Measurements from ENCODE around the gene NCK1. TPM values are rescaled to one million over a fixed set of nuclear protein-coding genes. Genes with fewer than 3 reads are reported as not detected.

Gene NCK1
- total and polyA plus RNA-seq, 10 of the 15 experiments (the other 5 are each of a cell fraction or from before 2014, with no cell fraction given) = 15.6 to 33.4 (median 25.0) TPM

GRCh38 chr3:136990826-136991225 lies 128.8 kb downstream of the NCK1 start:
- H2AFZ ChIP-seq (ENCODE audit: control insufficient read depth, low read depth, low read length) = no peak overlapping the region
- H3K4me3 ChIP-seq = no peak overlapping the region
- H3K9me3 ChIP-seq (replicated peaks; ENCODE audit: control insufficient read depth, insufficient read depth, low read length) = no peaks in the 10 kb centered on the region
- SMC1A ChIA-PET (ENCODE audit: uncharacterized antibody, unreplicated experiment) = interaction anchor here (0.9 kb wide), 1 partner anchor 34 kb away, joined by 3 read pairs; no protein-coding TSS in a partner anchor
- RAD21 ChIA-PET (ENCODE audit: unreplicated experiment) = no interaction called here
- POLR2A ChIA-PET = no interaction called here
- H3K4me1 ChIP-seq (ENCODE audit: control insufficient read depth, insufficient read depth, low read length) = no peaks in the 10 kb centered on the region
- CTCF ChIA-PET = interaction anchor here (0.7 kb wide), 1 partner anchor 23 kb away, joined by 4 read pairs; no protein-coding TSS in a partner anchor
- no peaks in the 10 kb centered on the region for H3K27me3 ChIP-seq (replicated peaks in 1 of 2; ENCODE audit: control insufficient read depth in 2 of 2, insufficient read depth in 2 of 2, low read length in 1 of 2)
- H4K20me1 ChIP-seq (ENCODE audit: control insufficient read depth, insufficient read depth) = no peaks in the 10 kb centered on the region
- H3K9ac ChIP-seq (ENCODE audit: control insufficient read depth, insufficient read depth, low read length) = no peak overlapping the region
- no peak for TF ChIP-seq ATF3 (IDR thresholded peaks at IDR 0.05; ENCODE audit: borderline replicate concordance, extremely low read depth, low read depth, low read length)
- no peak for TF ChIP-seq ASH2L (IDR thresholded peaks at IDR 0.05; ENCODE audit: borderline replicate concordance, low read depth)
- TF ChIP-seq PAX5 (IDR thresholded peaks at IDR 0.05; ENCODE audit: borderline replicate concordance, low read depth, low read length) = no peak
- no peak for TF ChIP-seq PAX8 (IDR thresholded peaks at IDR 0.05)
- TF ChIP-seq E2F4 (IDR thresholded peaks at IDR 0.05; ENCODE audit: low read depth, low read length) = no peak
- no peak for TF ChIP-seq RAD21 (IDR thresholded peaks at IDR 0.05; ENCODE audit: insufficient read depth, low read depth, low read length)
- DNase-seq (ENCODE audit: low read depth, low spot score) = no peak
- intact Hi-C loops (cut with micrococcal nuclease; ENCODE audit: unreplicated experiment) (no loop called here), in situ Hi-C loops (cut with MboI) (no loop called here)
- H3K36me3 ChIP-seq (ENCODE audit: control insufficient read depth in 2 of 2, insufficient read depth in 2 of 2, low read length in 1 of 2) = no peaks in the 10 kb centered on the region
- H3K27ac ChIP-seq (ENCODE audit: control insufficient read depth, insufficient read depth) = no peak overlapping the region
- ATAC-seq = no peak
- H3K4me2 ChIP-seq (ENCODE audit: control insufficient read depth, insufficient read depth) = no peak overlapping the region
- no peaks in the 10 kb centered on the region for H3K79me2 ChIP-seq (ENCODE audit: control insufficient read depth, insufficient read depth, low read length)
- no peak for FAIRE-seq
- no TSS peak for BruUV-seq (replicated peaks)
- 61% methylated on average over 4 of the region's 4 CpGs for WGBS (ENCODE audit: insufficient coverage, insufficient replicate concordance, low lambda C conversion rate, missing lambda C conversion rate)

GRCh38 chr3:136992115-136992514 lies 130.1 kb downstream of the NCK1 start:
- ChIA-PET CTCF (no interaction called here), RAD21 (ENCODE audit: unreplicated experiment) (no interaction called here), SMC1A (ENCODE audit: uncharacterized antibody, unreplicated experiment) (no interaction called here), POLR2A (no interaction called here)
- Histone ChIP-seq H3K4me3 (no peak overlapping the region), H4K20me1 (ENCODE audit: control insufficient read depth, insufficient read depth) (no peaks in the 10 kb centered on the region), H3K4me2 (ENCODE audit: control insufficient read depth, insufficient read depth) (no peak overlapping the region), H3K9me3 (replicated peaks; ENCODE audit: control insufficient read depth, insufficient read depth, low read length) (no peaks in the 10 kb centered on the region), H2AFZ (ENCODE audit: control insufficient read depth, low read depth, low read length) (no peak overlapping the region), H3K36me3 (ENCODE audit: control insufficient read depth in 2 of 2, insufficient read depth in 2 of 2, low read length in 1 of 2) (no peaks in the 10 kb centered on the region), H3K9ac (ENCODE audit: control insufficient read depth, insufficient read depth, low read length) (no peak overlapping the region), H3K27me3 (replicated peaks in 1 of 2; ENCODE audit: control insufficient read depth in 2 of 2, insufficient read depth in 2 of 2, low read length in 1 of 2) (no peaks in the 10 kb centered on the region), H3K79me2 (ENCODE audit: control insufficient read depth, insufficient read depth, low read length) (no peaks in the 10 kb centered on the region), H3K27ac (ENCODE audit: control insufficient read depth, insufficient read depth) (no peak overlapping the region), H3K4me1 (ENCODE audit: control insufficient read depth, insufficient read depth, low read length) (no peaks in the 10 kb centered on the region)
- no peak for TF ChIP-seq KLF5 (IDR thresholded peaks at IDR 0.05; ENCODE audit: partially characterized antibody)
- no peak for TF ChIP-seq EP300 (IDR thresholded peaks at IDR 0.05; ENCODE audit: borderline replicate concordance in 1 of 2, control insufficient read depth in 1 of 2, low read depth in 2 of 2, low read length in 2 of 2)
- no peak for TF ChIP-seq HCFC1 (IDR thresholded peaks at IDR 0.05; ENCODE audit: low read length)
- TF ChIP-seq HDAC2 (IDR thresholded peaks at IDR 0.05) = no peak
- BruUV-seq (replicated peaks) = no TSS peak
- FAIRE-seq = no peak
- no peak for ATAC-seq
- intact Hi-C loops (cut with micrococcal nuclease; ENCODE audit: unreplicated experiment) (no loop called here), in situ Hi-C loops (cut with MboI) (no loop called here)
- no peak for DNase-seq (ENCODE audit: low read depth, low spot score)
- 75% methylated on average over 2 of the region's 2 CpGs for WGBS (ENCODE audit: insufficient coverage, insufficient replicate concordance, low lambda C conversion rate, missing lambda C conversion rate)

Data from GM12878 (cell line).